Measurements from ENCODE around the gene C9orf85.
"Not testable (repeated sequence)": the region's sequence is repeated elsewhere in the genome, so short reads cannot be mapped to it uniquely, and the experiment has no call there.

Gene C9orf85

GRCh38 chr9:71941998-71942567 is 30.6 kb downstream of the C9orf85 start:
- no peak overlapping the region for H3K27ac ChIP-seq
- TF ChIP-seq CTCF (conservative IDR thresholded peaks at IDR 0.05) = no peak
- TF ChIP-seq ZFX (IDR thresholded peaks at IDR 0.05) = no peak

GRCh38 chr9:71944754-71945375 is 33.4 kb downstream of the C9orf85 start:
- no peak for TF ChIP-seq CTCF (conservative IDR thresholded peaks at IDR 0.05)
- TF ChIP-seq ZFX (IDR thresholded peaks at IDR 0.05) = no peak

DNA sequence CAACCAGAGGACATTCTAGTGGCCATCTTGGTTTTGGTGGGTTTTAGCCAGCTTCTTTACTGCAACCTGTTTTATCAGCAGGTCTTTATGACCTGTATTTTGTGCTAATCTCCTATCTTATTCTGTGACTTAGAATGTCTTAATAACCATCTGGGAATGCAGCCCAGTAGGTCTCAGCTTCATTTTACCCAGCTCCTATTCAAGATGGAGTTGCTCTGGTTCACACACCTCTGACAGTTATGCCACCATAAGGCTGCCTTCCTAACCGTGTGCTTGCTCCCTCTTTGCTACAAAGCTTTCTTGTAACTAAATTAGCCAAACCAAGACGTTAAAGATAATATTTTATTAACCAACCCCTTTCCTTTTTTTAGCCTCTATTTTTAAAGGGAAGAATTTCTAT is 43.2 kb downstream of the C9orf85 start:
- H3K27ac ChIP-seq = not testable (repeated sequence)

More at GRCh38 chr9:71944754-71945375, 33.4 kb downstream of the C9orf85 start:
- no peak overlapping the region for H3K27ac ChIP-seq

GRCh38 chr9:71955300-71955915 is 44.0 kb downstream of the C9orf85 start:
- no peak overlapping the region for H3K27ac ChIP-seq
- TF ChIP-seq ZFX (IDR thresholded peaks at IDR 0.05) = no peak
- TF ChIP-seq CTCF (conservative IDR thresholded peaks at IDR 0.05) = no peak

DNA sequence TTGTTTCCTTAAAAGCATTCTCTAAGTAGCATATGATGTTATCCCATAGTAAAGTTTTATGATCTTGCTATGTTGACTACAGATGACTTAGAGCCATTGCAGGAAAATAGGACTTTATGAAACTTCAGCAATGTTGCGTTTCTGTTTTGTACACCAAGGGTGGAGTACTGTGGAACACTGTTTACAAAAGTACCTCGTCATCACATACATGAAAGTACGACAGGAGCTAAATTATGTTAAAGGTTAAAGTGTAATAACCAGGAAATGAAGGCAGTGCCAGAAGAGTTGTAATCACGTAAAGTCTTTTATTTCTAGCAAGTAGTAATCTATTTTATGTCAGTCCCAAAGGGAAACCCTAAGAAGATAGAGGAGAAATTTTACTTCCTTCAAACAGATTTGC is 50.9 kb downstream of the C9orf85 start:
- peak overlapping the region; percentile 51 for H3K27ac ChIP-seq
- no peak for TF ChIP-seq ZFX (IDR thresholded peaks at IDR 0.05)
- TF ChIP-seq CTCF (conservative IDR thresholded peaks at IDR 0.05) = no peak

GRCh38 chr9:71963471-71963996 is 52.1 kb downstream of the C9orf85 start:
- peak overlapping the region; percentile 51 for H3K27ac ChIP-seq

DNA sequence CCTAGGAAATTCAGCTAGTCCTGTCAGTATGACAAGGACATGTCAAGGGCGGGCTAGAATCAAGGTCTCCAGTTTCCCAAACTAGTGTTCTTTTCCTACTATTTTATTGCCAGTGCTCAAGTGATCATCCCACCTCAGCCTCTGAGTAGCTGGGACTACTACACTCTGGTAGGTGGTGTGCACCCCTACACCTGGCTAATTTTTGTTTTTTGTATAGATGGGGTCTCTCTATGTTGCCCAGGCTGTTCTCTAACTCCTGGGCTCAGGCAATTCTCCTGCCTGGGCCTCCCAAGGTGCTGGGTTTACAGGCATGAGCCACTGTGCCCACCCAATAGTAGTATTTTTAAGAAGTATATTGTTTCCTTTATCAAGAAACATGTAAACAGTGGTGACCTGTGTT is 54.0 kb downstream of the C9orf85 start:
- TF ChIP-seq ZFX (IDR thresholded peaks at IDR 0.05) (no peak), CTCF (conservative IDR thresholded peaks at IDR 0.05) (no peak)
- H3K27ac ChIP-seq = no peak overlapping the region

- TF ChIP-seq ZFX (IDR thresholded peaks at IDR 0.05) (no peak), CTCF (conservative IDR thresholded peaks at IDR 0.05) (no peak)
- no peak overlapping the region for H3K27ac ChIP-seq
Measured at GRCh38 chr9:71966601-71967000, 55.2 kb downstream of the C9orf85 start.

Measured in C4-2B (cell line).